ENCODE results near the gene PPM1H. TPM values are rescaled to one million over a fixed set of nuclear protein-coding genes. Genes with fewer than 3 reads are reported as not detected.

The PPM1H gene
- total RNA-seq, 1 donor from 2014 or later, result 0.49 TPM

DNA sequence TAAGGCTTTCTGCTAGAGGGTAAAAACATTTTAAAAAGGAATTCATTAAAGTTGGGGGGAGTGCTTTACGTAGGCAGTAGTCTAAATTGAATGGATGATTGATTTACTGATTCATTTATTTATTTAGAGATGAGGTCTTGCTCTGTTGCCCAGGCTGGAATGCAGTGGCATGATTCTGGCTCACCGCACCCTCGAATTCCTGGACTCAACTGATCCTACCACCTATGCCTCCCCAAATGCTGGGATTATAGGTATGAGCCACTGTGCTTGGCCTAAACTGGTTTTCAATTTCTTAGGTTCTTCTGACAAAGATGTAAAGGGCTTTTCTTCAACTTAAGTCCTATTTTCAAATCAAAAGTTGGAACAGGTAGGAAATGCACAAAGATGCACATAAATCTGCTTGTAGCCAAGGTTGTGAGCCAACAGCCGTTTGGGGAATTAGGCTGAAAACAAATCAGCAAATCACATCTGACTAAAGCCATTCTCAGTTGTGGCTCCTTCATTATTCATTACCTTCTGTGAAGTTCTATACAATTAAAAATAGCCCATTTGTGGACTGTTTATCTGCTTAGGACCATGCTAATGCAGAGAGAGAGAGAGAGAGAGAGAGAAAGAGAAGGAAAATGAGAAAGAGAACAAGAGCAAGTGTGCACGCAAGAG is 218.0 kb downstream of the PPM1H start:
- H3K9me3 ChIP-seq, result no peaks in the 10 kb centered on the region
- peaks cover 41% of the 10 kb centered on the region for H3K4me1 ChIP-seq
- no peaks in the 10 kb centered on the region for H3K36me3 ChIP-seq
- no peak for DNase-seq (ENCODE audit: extremely low spot score in 2 of 2)
- no peak overlapping the region for H3K4me3 ChIP-seq
- TF ChIP-seq POLR2A (IDR thresholded peaks at IDR 0.05) (no peak), POLR2AphosphoS5 (IDR thresholded peaks at IDR 0.05; ENCODE audit: insufficient read depth in 1 of 2, low read depth in 1 of 2) (no peak), CTCF (IDR thresholded peaks at IDR 0.05) (no peak)
- H3K27me3 ChIP-seq, result no peaks in the 10 kb centered on the region
- no peak overlapping the region for H3K27ac ChIP-seq
- intact Hi-C loops (cut with DNase I), result no loop called here

- Histone ChIP-seq H3K4me1 (peaks cover 41% of the 10 kb centered on the region), H3K27me3 (no peaks in the 10 kb centered on the region), H3K9me3 (no peaks in the 10 kb centered on the region), H3K27ac (peak overlapping the region; percentile 85), H3K4me3 (no peak overlapping the region), H3K36me3 (no peaks in the 10 kb centered on the region)
- no peak for TF ChIP-seq CTCF (IDR thresholded peaks at IDR 0.05)
- no peak for TF ChIP-seq POLR2A (IDR thresholded peaks at IDR 0.05)
- no peak for TF ChIP-seq POLR2AphosphoS5 (IDR thresholded peaks at IDR 0.05; ENCODE audit: insufficient read depth in 1 of 2, low read depth in 1 of 2)
- intact Hi-C loops (cut with DNase I), result no loop called here
- DNase-seq (ENCODE audit: extremely low spot score in 2 of 2), result no peak
Measured at GRCh38 chr12:62716037-62716436, 218.9 kb downstream of the PPM1H start.

- Histone ChIP-seq H3K27ac (peak overlapping the region; percentile 85), H3K36me3 (no peaks in the 10 kb centered on the region), H3K27me3 (no peaks in the 10 kb centered on the region), H3K4me3 (no peak overlapping the region), H3K4me1 (peaks cover 37% of the 10 kb centered on the region), H3K9me3 (no peaks in the 10 kb centered on the region)
- no peak for TF ChIP-seq POLR2A (IDR thresholded peaks at IDR 0.05)
- TF ChIP-seq POLR2AphosphoS5 (IDR thresholded peaks at IDR 0.05; ENCODE audit: insufficient read depth in 1 of 2, low read depth in 1 of 2), result peak in 1 of 2 donors; percentile 66
- no peak for TF ChIP-seq CTCF (IDR thresholded peaks at IDR 0.05)
- no peak for DNase-seq (ENCODE audit: extremely low spot score in 2 of 2)
- intact Hi-C loops (cut with DNase I), result no loop called here
Measured at GRCh38 chr12:62714774-62715721, 219.9 kb downstream of the PPM1H start.

GRCh38 chr12:62714181-62714773 is 220.7 kb downstream of the PPM1H start:
- DNase-seq (ENCODE audit: extremely low spot score in 2 of 2), result no peak
- peak overlapping the region; percentile 85 for H3K27ac ChIP-seq

More at GRCh38 chr12:62714181-62714773, 220.7 kb downstream of the PPM1H start:
- intact Hi-C loops (cut with DNase I), result no loop called here
- peaks cover 37% of the 10 kb centered on the region for H3K4me1 ChIP-seq
- no peak overlapping the region for H3K4me3 ChIP-seq
- no peaks in the 10 kb centered on the region for H3K9me3 ChIP-seq
- no peaks in the 10 kb centered on the region for H3K27me3 ChIP-seq
- TF ChIP-seq POLR2AphosphoS5 (IDR thresholded peaks at IDR 0.05; ENCODE audit: insufficient read depth in 1 of 2, low read depth in 1 of 2), result no peak
- no peak for TF ChIP-seq CTCF (IDR thresholded peaks at IDR 0.05)
- no peak for TF ChIP-seq POLR2A (IDR thresholded peaks at IDR 0.05)
- H3K36me3 ChIP-seq, result no peaks in the 10 kb centered on the region

Data from vagina (tissue), 2 donors.